ENCODE data around the gene BDH2. TPM values are rescaled to one million over a fixed set of nuclear protein-coding genes. Genes with fewer than 3 reads are reported as not detected.

Gene BDH2
- total and polyA plus RNA-seq, 2 of the 8 experiments (the other 6 are each of a cell fraction or from before 2014, with no cell fraction given), result 46.0 to 46.2 TPM

GRCh38 chr4:103108542-103108941 is 8.9 kb upstream of the BDH2 start (continued):
- TF ChIP-seq E2F6 (IDR thresholded peaks at IDR 0.05) (no peak), ATF3 (IDR thresholded peaks at IDR 0.05; ENCODE audit: insufficient read depth, low read depth, low read length) (no peak), JUN (IDR thresholded peaks at IDR 0.05; ENCODE audit: low read depth, low read length) (no peak)
